ENCODE data around the gene SH3PXD2A. TPM values are rescaled to one million over a fixed set of nuclear protein-coding genes. Genes with fewer than 3 reads are reported as not detected.
A peak's percentile ranks its signal among the peaks of the same experiment; 100 is the strongest.

Gene SH3PXD2A
- total and polyA plus RNA-seq, 12 donors = 5.7 to 34.5 (median 19.2) TPM

DNA sequence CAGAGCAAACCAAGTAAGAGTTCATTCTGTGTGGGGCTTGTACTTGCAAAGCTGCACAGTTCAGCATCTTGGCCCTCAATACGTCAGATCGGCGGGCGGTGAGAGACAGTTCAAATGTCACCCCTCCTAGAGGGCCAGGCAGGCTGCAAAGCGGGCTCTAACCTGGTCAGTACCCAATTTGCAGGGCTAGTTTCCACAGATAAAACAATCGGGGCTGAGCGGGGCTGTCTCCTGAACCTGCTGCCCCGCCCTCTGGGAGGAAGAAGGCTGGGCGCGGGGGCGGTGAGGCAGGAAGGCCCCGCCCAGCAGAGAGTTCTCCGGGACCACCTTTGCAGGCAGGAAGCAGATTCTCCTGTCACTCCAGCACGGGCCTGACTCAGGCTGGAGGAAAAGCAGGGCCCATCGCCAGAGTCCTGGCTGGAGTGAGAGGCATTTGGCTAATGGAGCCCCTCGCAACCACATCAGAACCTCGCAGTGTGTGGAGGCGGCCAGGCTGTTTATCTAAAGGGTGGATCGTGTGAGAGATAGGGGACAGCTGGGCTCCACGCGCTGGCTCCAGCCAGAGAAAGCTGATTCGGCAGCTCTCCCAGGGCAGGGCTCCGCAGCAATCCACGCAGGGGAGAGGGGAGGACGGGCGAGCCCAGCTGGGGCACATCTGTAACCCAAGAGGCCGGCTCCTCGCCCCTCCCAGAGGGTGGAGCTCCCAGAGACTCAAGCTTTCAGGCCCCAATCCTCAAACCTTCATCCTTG is 83.1 kb downstream of the SH3PXD2A start:
- TF ChIP-seq, protein P1, sequence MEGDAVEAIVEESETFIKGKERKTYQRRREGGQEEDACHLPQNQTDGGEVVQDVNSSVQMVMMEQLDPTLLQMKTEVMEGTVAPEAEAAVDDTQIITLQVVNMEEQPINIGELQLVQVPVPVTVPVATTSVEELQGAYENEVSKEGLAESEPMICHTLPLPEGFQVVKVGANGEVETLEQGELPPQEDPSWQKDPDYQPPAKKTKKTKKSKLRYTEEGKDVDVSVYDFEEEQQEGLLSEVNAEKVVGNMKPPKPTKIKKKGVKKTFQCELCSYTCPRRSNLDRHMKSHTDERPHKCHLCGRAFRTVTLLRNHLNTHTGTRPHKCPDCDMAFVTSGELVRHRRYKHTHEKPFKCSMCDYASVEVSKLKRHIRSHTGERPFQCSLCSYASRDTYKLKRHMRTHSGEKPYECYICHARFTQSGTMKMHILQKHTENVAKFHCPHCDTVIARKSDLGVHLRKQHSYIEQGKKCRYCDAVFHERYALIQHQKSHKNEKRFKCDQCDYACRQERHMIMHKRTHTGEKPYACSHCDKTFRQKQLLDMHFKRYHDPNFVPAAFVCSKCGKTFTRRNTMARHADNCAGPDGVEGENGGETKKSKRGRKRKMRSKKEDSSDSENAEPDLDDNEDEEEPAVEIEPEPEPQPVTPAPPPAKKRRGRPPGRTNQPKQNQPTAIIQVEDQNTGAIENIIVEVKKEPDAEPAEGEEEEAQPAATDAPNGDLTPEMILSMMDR (IDR thresholded peaks at IDR 0.05) = no peak
- peak in 1 of 2 donors; percentile 42 for TF ChIP-seq POLR2A (IDR thresholded peaks at IDR 0.05)
- intact Hi-C loops (cut with DNase I) = no loop called here
- peaks cover 0 to 13% of the 10 kb centered on the region in 2 donors for H3K4me1 ChIP-seq (replicated peaks in 1 of 2)
- H3K27ac ChIP-seq = peak overlapping the region in 4 of 5 donors; percentile 3 to 83 (median 56)
- no peaks in the 10 kb centered on the region for H3K9me3 ChIP-seq (replicated peaks in 1 of 3)
- WGBS, 4 donors = 1 to 9% (median 6%) methylated on average over 17 to 28 of the region's 28 CpGs
- DNase-seq = peak; percentile 58 to 87 (median 80)
- no peaks in the 10 kb centered on the region for H3K36me3 ChIP-seq (replicated peaks in 1 of 2)
- H3K27me3 ChIP-seq = no peaks in the 10 kb centered on the region
- peak overlapping the region in 3 of 4 donors; percentile 10 to 61 (median 14) for H3K4me3 ChIP-seq

DNA sequence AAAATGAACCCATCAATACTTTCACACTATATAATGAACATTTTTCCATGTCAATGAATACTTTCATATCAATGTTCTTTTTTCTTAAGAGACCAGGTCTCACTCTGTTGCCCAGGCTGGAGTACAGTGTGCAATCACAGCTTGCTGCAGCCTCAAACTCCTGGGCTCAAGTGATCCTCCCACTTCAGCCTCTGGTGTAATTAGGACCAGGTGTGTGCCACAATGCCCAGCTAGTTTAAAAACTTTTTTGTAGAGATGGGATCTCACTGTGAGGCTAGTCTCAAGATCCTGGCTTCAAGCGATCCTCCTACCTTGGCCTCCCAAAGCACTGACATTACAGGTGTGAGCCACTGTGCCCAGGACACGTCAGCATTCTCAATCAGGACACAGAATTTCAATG is 85.2 kb downstream of the SH3PXD2A start:
- H3K9me3 ChIP-seq (replicated peaks in 1 of 3) = no peaks in the 10 kb centered on the region
- TF ChIP-seq, protein P1 (IDR thresholded peaks at IDR 0.05) = no peak
- no peak for TF ChIP-seq POLR2A (IDR thresholded peaks at IDR 0.05)
- no peaks in the 10 kb centered on the region for H3K27me3 ChIP-seq
- H3K4me3 ChIP-seq = no peak overlapping the region
- H3K27ac ChIP-seq = no peak overlapping the region
- intact Hi-C loops (cut with DNase I) = no loop called here
- WGBS, 4 donors = 90 to 95% (median 92%) methylated on average over 2 of the region's 2 CpGs; no CpG with 5 or more reads in 1 of the 4 donors
- H3K36me3 ChIP-seq (replicated peaks in 1 of 2) = no peaks in the 10 kb centered on the region
- peaks cover 0 to 13% of the 10 kb centered on the region in 2 donors for H3K4me1 ChIP-seq (replicated peaks in 1 of 2)
- DNase-seq = no peak

DNA sequence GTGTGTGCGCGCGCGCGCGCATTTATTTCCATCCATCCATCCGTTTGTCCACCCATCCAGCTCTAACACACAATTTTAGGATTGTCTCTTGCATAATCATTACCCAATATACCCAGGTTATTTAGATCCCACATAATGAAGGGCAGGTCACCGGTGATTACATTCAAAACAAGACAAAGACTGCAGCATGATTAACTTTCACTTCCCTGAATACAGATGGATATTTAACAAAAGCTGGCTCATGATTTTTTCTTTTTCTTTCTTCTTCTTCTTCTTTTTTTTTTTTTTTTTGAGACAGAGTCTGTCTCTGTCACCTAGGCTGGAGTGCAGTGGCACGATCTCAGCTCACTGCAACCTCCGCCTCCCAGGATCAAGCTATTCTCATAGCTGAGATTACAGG is 86.2 kb downstream of the SH3PXD2A start:
- intact Hi-C loops (cut with DNase I) = no loop called here
- DNase-seq = no peak
- Histone ChIP-seq H3K27me3 (no peaks in the 10 kb centered on the region), H3K36me3 (replicated peaks in 1 of 2) (no peaks in the 10 kb centered on the region), H3K9me3 (replicated peaks in 1 of 3) (no peaks in the 10 kb centered on the region), H3K4me1 (replicated peaks in 1 of 2) (peaks cover 0 to 14% of the 10 kb centered on the region in 2 donors), H3K27ac (no peak overlapping the region), H3K4me3 (no peak overlapping the region)
- 88 to 93% (median 90%) methylated on average over 10 of the region's 10 CpGs for WGBS, 4 donors
- TF ChIP-seq, protein P1 (IDR thresholded peaks at IDR 0.05) = no peak
- no peak for TF ChIP-seq POLR2A (IDR thresholded peaks at IDR 0.05)

DNA sequence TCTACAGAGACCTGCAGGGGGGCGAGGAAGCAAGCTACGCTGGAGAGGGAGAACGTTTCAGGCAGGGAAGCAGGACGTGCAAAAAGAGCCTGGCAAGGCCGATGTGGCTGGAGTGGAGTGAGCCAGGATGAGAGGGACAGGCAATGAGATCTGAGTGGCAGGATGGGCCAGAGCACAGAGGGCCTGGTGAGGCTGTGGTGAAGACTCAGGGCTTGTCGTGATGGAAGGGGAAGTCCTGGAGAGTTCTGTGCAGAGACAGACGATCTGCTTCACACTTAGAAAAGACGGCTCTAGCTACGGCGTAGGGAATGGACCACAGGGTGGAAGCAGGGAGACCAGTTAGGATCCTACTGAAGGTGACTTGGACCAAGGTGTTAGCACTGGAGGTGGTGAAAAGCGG is 87.0 kb downstream of the SH3PXD2A start:
- Histone ChIP-seq H3K9me3 (replicated peaks in 1 of 3) (no peaks in the 10 kb centered on the region), H3K36me3 (replicated peaks in 1 of 2) (no peaks in the 10 kb centered on the region), H3K27ac (peak overlapping the region in 1 of 5 donors; percentile 0), H3K4me3 (no peak overlapping the region), H3K4me1 (replicated peaks in 1 of 2) (peaks cover 0 to 20% of the 10 kb centered on the region in 2 donors), H3K27me3 (no peaks in the 10 kb centered on the region)
- DNase-seq = no peak
- TF ChIP-seq, protein P1 (IDR thresholded peaks at IDR 0.05) = no peak
- TF ChIP-seq POLR2A (IDR thresholded peaks at IDR 0.05) = no peak
- WGBS, 4 donors = 80 to 84% (median 82%) methylated on average over 11 of the region's 11 CpGs
- intact Hi-C loops (cut with DNase I) = no loop called here

Measured in adrenal gland (tissue), 12 donors.